Ovary (tissue), 3 donors: ENCODE data around the gene UBXN4.

ENCODE experiments used
- CTCF ChIP-seq, 3 donors: fragments of 450-650 bp in 2 of 3; fragments of 200-600 bp in 1 of 3; IDR thresholded peaks; one replicate each; pipeline versions ENCODE4 v1.5.1 to v1.8.0; 2016 to 2022; ENCODE audit warnings: antibody characterized with exemption in 3 of 3, mild to moderate bottlenecking in 1 of 3
- EP300 ChIP-seq: sonication (generic); formaldehyde crosslinking; IDR thresholded peaks from one replicate; pipeline ENCODE4 v1.6.1; 2017; ENCODE audit warnings: antibody characterized with exemption
- POLR2A ChIP-seq: fragments of 450-650 bp; IDR thresholded peaks from one replicate; pipeline ENCODE4 v1.6.1; 2017; ENCODE audit warnings: antibody characterized with exemption, mild to moderate bottlenecking, moderate library complexity
- donor health status: DM: no; HTN: no; CAD: no.

DNA sequence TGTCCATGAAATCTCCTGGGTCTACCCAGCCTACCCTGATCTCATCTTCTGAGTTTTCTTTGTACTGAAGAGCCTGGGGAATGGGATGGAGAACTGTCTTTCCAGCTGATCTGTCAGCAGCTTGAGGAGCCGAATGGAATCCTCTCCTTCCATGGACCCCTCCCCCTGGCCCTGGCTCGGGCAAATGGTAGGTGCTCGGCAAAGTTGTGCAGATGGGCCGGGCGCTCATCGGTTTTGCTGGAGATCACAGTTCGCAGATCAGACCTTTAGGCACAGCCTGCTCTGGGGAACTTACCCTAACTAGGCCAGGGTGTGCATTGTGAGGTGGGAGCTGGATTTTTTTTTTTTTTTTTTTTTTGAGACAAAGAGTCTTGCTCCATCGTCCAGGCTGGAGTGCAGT, 55.0 kb downstream of the UBXN4 start:
- TF ChIP-seq CTCF (IDR thresholded peaks at IDR 0.05) (no peak), POLR2A (no peak), EP300 (no peak)
